ENCODE results near the gene ZNF20. TPM values are rescaled to one million over a fixed set of nuclear protein-coding genes. Genes with fewer than 3 reads are reported as not detected.

The ZNF20 gene
- 2.0 and 7.6 TPM in 2 replicates for total RNA-seq

DNA sequence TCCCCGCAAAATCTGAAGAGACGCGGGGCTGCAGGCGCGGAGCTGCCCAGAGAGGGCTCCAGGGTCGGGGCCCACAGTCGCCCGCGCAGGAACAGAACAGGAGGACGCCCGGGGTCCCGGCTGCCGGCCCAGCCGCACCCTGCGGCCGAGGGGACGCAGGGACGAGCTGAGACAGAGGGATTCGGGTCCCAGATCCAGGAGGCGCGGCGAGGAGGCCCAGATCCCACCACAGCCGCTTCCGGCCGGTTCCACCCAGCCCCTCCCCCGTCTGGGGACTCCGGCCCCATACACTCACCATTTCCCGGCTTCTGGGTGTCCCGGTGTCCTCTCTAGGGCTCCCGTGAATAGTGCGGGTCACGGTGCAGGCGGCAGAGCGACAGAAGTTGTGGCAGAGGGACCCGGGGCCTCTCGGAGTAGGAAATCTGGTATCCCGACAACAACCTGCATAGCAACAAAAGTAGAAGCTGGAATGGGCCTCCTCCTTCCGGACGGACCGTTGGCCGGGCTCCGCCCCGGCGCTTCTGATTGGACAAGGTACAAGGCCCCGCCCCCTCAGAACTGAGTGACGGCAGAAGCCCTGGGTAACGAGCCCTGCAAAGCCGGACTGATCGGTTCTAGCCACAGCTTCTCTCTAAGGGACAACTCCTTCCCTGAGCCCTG is at the start of gene ZNF20:
ZNF20 (minus strand) TSS at position 466 of the 660 bp plus-strand sequence; CDS start at position 298, 168 bp downstream.

DNA sequence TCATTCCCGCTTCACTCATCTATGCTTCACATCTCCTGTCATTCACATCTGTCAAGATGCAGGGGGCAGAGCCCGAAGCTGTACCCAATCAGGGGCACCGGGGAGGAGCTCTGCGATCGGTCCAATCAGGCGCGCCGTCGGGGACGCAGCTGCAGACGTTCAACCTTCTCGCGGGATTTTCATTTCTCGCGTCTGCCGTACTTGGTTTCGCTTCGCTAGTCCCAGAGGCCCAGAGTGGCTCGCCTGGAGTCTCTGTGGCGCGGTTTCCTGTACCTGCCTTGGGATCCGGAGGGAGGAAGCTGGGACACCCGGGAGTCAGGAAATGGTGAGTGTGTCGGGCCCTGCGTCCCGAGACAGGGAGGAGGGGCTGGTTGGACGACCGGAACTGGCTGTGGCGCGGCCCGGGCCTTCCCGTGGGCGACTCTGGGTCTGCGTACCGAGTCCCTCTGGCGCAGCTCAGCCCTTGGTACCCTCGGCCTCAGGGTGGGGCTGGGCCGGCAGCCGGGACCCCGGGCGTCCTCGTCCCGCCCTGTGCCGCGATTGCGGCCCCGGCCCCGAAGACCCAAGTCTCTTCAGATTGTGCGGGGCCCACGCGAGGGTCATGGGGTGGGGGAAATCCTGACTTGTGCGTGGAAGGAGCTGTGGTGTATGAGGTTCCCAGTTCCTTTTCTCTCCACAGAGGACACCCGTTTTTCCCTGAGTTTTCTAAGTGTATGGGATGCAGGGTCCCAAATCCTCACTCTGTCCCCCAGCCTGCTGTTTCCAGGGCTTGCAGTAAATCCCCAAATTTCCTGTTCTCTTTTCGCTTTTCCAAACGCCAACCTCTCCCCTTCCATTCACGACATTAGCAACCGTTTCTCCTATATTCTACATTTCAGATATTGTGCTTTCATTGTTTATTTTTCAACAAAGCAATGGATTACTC is 23.0 kb upstream of the ZNF20 start, which contains the start of gene ZNF136:
ZNF136 (plus strand) TSS at position 215 of the 925 bp plus-strand sequence; CDS start at position 323, 108 bp downstream.

DNA sequence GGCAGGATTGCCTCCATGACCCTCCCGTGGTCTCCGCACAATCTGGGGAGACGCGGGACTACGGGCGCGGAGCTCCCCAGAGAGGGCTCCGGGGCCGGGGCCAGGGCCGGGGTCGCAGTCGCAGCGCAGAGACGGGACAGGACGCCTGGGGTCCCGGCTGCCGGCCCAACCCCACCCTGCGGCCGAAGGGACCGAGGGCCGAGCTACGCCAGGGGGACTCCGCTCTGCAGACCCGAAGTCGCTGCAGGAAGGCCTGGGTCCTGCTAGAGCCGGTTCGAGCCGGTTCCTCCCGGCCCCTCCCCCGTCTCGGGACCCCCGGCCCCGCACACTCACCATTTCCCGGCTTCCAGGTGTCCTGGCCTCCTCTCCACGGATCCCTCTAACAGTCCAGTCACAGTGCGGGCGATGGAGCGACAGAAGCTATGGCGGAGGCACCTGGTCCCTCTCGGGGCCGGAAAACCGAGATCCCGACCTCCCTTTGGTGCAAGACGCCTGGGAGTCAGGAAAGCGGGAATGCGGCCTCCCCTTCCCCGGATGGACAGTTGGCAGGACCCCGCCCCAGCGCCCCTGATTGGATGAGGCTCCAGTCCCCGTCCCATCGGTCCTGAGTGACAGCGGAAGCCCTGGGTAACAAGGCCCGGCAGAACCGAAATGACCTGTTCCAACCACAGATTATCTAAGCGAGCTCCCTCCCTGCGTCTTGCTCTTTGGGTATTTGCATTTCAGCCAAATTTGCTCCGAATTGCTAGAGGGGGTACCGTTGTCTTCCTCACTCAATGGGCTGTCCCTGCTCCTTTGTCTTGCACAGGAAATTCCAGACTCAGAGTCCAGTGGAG is 16.3 kb upstream of the ZNF20 start, which contains the start of gene ZNF625:
ZNF625 (minus strand) TSS at position 512 of the 836 bp plus-strand sequence; CDS start at position 336, 176 bp downstream.

Other genes with a start within 250 kb of the ZNF20 start
- 2.9 and 3.1 TPM in 2 replicates for gene ZNF700, start 215.2 kb downstream of the ZNF20 start, total RNA-seq
- 0.36 and 2.8 TPM in 2 replicates for gene ZNF763, start 175.3 kb downstream of the ZNF20 start, total RNA-seq
- 2.9 and 6.6 TPM in 2 replicates for gene ZNF433, start 104.7 kb downstream of the ZNF20 start, total RNA-seq
- gene ZNF878, start 87.4 kb downstream of the ZNF20 start, total RNA-seq: 0.36 and 0.49 TPM in 2 replicates
- gene ZNF844, start 75.6 kb downstream of the ZNF20 start, total RNA-seq: 2.4 and 5.2 TPM in 2 replicates
- gene ZNF625, start 16.4 kb upstream of the ZNF20 start, total RNA-seq: 6.8 and 9.7 TPM in 2 replicates
- gene ZNF136, start 22.7 kb upstream of the ZNF20 start, total RNA-seq: 3.7 and 5.4 TPM in 2 replicates
- 2.9 and 4.7 TPM in 2 replicates for gene ZNF44, start 154.5 kb upstream of the ZNF20 start, total RNA-seq
- 2.0 and 11.7 TPM in 2 replicates for gene ZNF563, start 193.3 kb upstream of the ZNF20 start, total RNA-seq
- gene ZNF442, start 225.3 kb upstream of the ZNF20 start, total RNA-seq: 2.3 and 4.9 TPM in 2 replicates

Measured in cardiac atrium fibroblast (primary cell).